Measurements from ENCODE around the gene OTOL1.
"Not testable (repeated sequence)": the region's sequence is repeated elsewhere in the genome, so short reads cannot be mapped to it uniquely, and the experiment has no call there.

The OTOL1 gene

GRCh38 chr3:161496508-161496907 lies at the start of gene OTOL1:
OTOL1 (plus strand) TSS chr3:161496808; CDS start chr3:161496808, 0 bp downstream.
- in situ Hi-C loops (cut with HindIII; ENCODE audit: low sequenced_read_pairs) = no loop called here

- in situ Hi-C loops (cut with HindIII; ENCODE audit: low sequenced_read_pairs) = no loop called here
Observed at GRCh38 chr3:161449785-161450184, 46.8 kb upstream of the OTOL1 start.

- in situ Hi-C loops (cut with HindIII; ENCODE audit: low sequenced_read_pairs) = no loop called here
Observed at GRCh38 chr3:161452179-161452578, 44.4 kb upstream of the OTOL1 start.

GRCh38 chr3:161454615-161455014 lies 42.0 kb upstream of the OTOL1 start:
- in situ Hi-C loops (cut with HindIII; ENCODE audit: low sequenced_read_pairs) = no loop called here

- in situ Hi-C loops (cut with HindIII; ENCODE audit: low sequenced_read_pairs) = no loop called here
Observed at GRCh38 chr3:161455962-161456361, 40.6 kb upstream of the OTOL1 start.

GRCh38 chr3:161462138-161462537 lies 34.5 kb upstream of the OTOL1 start:
- in situ Hi-C loops (cut with HindIII; ENCODE audit: low sequenced_read_pairs) = no loop called here

GRCh38 chr3:161471211-161471610 lies 25.4 kb upstream of the OTOL1 start:
- in situ Hi-C loops (cut with HindIII; ENCODE audit: low sequenced_read_pairs) = no loop called here

- in situ Hi-C loops (cut with HindIII; ENCODE audit: low sequenced_read_pairs) = no loop called here
Observed at GRCh38 chr3:161474139-161474538, 22.5 kb upstream of the OTOL1 start.

GRCh38 chr3:161474741-161475140 lies 21.9 kb upstream of the OTOL1 start:
- in situ Hi-C loops (cut with HindIII; ENCODE audit: low sequenced_read_pairs) = no loop called here

- in situ Hi-C loops (cut with HindIII; ENCODE audit: low sequenced_read_pairs) = no loop called here
Observed at GRCh38 chr3:161475206-161475605, 21.4 kb upstream of the OTOL1 start.

- in situ Hi-C loops (cut with HindIII; ENCODE audit: low sequenced_read_pairs) = no loop called here
Observed at GRCh38 chr3:161475905-161476304, 20.7 kb upstream of the OTOL1 start.

GRCh38 chr3:161484226-161484625 lies 12.4 kb upstream of the OTOL1 start:
- in situ Hi-C loops (cut with HindIII; ENCODE audit: low sequenced_read_pairs) = no loop called here

- in situ Hi-C loops (cut with HindIII; ENCODE audit: low sequenced_read_pairs) = not testable (repeated sequence)
Observed at GRCh38 chr3:161488284-161488683, 8.3 kb upstream of the OTOL1 start.

- in situ Hi-C loops (cut with HindIII; ENCODE audit: low sequenced_read_pairs) = no loop called here
Observed at GRCh38 chr3:161489395-161489794, 7.2 kb upstream of the OTOL1 start.

GRCh38 chr3:161490845-161491244 lies 5.8 kb upstream of the OTOL1 start:
- in situ Hi-C loops (cut with HindIII; ENCODE audit: low sequenced_read_pairs) = not testable (repeated sequence)

GRCh38 chr3:161498259-161498921 lies 1.8 kb downstream of the OTOL1 start:
- in situ Hi-C loops (cut with HindIII; ENCODE audit: low sequenced_read_pairs) = no loop called here

- in situ Hi-C loops (cut with HindIII; ENCODE audit: low sequenced_read_pairs) = no loop called here
Observed at GRCh38 chr3:161500068-161500796, 3.6 kb downstream of the OTOL1 start.

GRCh38 chr3:161503271-161503670 lies 6.7 kb downstream of the OTOL1 start:
- in situ Hi-C loops (cut with HindIII; ENCODE audit: low sequenced_read_pairs) = no loop called here

- in situ Hi-C loops (cut with HindIII; ENCODE audit: low sequenced_read_pairs) = no loop called here
Observed at GRCh38 chr3:161508852-161509477, 12.4 kb downstream of the OTOL1 start.

GRCh38 chr3:161510510-161511260 lies 14.1 kb downstream of the OTOL1 start:
- in situ Hi-C loops (cut with HindIII; ENCODE audit: low sequenced_read_pairs) = no loop called here

GRCh38 chr3:161523916-161524315 lies 27.3 kb downstream of the OTOL1 start:
- in situ Hi-C loops (cut with HindIII; ENCODE audit: low sequenced_read_pairs) = no loop called here

Data from endothelial cell of hepatic sinusoid (primary cell).